ENCODE data around the gene NDUFB2. TPM values are rescaled to one million over a fixed set of nuclear protein-coding genes. Genes with fewer than 3 reads are reported as not detected.
"Not testable (repeated sequence)": the region's sequence is repeated elsewhere in the genome, so short reads cannot be mapped to it uniquely, and the experiment has no call there.

NDUFB2 gene
- polyA plus RNA-seq, 12 donors: 77.6 to 167 (median 144) TPM; not detected in 1

DNA sequence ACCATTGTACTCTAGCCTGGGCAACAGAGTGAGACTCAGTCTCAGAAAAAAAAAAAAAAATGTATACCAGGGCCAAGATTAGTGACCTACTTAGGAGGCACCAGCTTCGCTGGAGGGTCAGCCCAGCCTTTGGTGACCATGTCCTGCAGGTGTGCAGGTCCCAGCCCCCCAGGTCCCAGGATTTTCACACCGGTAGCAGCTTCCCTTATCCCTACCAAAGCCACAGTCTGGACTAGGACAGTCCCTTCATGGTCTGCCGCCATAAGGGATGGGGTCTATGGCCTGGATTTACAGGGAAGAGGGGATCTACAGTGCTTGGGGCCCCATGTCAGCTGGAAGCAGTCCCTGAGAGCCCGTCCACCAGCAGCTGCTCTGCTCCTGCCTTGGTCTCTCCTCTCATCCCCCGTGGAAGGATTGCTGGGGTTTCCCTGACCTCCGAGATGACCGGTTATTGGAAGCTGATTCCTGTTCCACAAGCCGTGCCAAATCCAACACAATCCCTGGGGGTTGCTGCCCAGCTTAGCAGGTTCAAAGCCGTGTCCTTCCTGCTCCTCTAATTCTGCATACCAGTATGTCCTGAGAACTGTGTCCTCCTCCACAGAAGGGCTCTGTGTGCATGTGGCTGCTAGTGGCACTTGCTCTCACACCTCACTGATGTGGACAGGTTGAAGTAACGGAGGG is 11.0 kb upstream of the NDUFB2 start:
- no peak for DNase-seq

DNA sequence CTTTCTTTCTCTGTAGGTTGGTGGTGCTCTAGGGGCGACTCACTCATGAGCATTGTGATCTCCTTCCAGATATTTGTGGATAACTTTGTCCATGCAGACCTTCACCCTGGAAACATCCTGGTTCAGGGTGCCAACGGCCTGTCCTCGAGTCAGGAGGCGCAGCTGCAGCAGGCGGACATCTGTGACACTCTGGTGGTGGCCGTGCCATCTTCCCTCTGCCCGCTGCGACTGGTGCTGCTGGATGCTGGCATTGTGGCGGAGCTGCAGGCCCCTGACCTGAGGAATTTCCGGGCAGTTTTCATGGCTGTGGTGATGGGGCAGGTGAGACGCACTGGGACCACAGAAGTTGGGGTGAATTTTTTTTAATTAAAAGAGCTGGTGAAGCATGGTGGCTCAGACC is 9.6 kb upstream of the NDUFB2 start:
- no peak for DNase-seq

- no peak for DNase-seq
These were observed 8.2 kb upstream of the NDUFB2 start for GRCh38 chr7:140688341-140688740.

- no peak for DNase-seq
These were observed 7.0 kb upstream of the NDUFB2 start for GRCh38 chr7:140689199-140690152.

- DNase-seq: no peak
These were observed 5.0 kb upstream of the NDUFB2 start for GRCh38 chr7:140691376-140692045.

DNA sequence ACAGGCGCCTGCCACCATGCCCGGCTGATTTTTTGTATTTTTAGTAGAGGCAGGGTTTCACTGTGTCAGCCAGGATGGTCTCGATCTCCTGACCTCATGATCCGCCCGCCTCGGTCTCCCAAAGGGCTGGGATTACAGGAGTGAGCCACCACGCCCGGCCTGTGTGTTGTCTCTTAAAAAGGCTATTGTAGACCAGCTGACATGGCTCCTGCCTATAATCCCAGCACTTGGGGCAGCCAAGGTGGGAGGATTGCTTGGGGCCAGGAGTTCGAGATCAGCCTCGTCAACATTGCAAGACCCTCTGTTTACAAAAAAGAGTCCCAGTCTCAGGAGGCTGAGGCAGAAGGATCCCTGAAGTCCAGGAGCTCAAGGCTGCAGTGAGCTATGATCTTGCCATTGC is 2.7 kb upstream of the NDUFB2 start:
- DNase-seq: not testable (repeated sequence)

- no peak for DNase-seq
These were observed 1.9 kb upstream of the NDUFB2 start for GRCh38 chr7:140694592-140694991.

DNA sequence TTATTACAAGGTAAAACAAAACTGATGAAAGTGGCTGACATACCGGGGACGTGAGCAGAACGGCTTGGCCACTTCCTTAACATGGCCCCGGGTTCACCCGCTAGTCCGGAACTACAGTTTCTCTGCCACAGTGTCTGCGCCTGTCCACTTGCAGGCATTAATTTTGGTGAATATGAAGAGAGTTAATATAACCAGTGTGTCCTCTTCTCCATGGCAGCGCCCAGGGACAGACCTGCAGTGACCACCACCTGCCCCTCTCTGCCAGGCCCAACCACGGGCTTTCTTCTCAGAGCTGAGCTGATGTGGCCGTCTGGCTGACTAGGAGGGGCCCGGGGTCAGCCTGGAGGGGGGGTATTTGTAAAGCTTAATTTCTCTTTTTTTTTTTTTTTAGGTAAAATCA is 1.1 kb upstream of the NDUFB2 start:
- no peak for DNase-seq

DNA sequence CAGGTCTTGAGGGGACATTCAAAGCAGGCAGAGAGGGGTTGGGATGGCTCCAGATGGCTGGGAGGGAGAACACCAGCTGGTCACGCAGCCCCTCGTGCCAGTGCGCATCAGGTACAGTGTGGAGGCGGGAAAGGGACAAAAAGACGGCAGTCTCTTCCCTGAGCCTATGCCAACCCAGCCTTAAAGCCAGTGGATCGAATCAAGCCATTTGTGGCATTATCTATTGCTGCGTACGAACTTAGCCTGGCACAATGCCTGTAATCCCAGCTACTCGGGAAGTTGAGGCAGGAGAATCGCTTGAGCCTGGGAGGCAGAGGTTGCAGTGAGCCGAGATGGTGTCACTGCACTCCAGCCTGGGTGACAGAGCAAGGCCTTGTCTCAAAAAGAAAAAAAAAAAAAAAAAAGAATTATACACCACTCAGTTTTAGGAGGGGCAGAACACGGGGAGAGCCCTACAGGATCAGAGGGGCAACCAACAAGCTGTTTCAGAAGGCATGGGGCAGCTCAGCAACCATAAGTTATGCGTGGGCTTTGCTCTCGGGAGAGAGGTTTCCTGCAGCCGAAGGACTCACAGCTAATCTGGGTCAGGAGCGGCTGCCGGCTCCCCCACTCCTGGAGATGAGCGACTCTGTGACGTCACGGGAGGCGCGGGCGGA is 356 bp upstream of the NDUFB2 start:
- DNase-seq: peak; percentile 95

- DNase-seq: no peak
These were observed 1.1 kb downstream of the NDUFB2 start for GRCh38 chr7:140697447-140698143.

DNA sequence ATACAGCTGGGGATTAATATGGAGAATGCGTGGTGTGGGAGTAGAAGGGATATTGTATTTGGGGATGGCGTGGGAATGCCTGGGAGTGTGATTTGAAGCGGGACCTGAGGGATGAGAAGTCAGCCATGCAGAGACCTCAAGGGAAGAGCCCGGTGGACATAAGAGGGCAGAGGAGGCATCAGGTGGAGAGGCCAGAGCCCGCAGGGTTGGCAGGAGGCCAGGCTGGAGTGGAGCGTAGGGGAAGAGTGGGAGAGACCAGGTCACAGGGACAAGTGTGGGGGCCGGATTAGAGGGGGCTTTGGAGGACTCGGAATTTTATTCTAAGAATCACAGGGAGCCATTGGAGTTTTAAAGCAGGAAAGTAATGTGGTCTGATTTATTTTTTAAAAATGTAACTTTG is 2.0 kb downstream of the NDUFB2 start:
- no peak for DNase-seq

- DNase-seq: no peak
These were observed 6.3 kb downstream of the NDUFB2 start for GRCh38 chr7:140702774-140703173.

DNA sequence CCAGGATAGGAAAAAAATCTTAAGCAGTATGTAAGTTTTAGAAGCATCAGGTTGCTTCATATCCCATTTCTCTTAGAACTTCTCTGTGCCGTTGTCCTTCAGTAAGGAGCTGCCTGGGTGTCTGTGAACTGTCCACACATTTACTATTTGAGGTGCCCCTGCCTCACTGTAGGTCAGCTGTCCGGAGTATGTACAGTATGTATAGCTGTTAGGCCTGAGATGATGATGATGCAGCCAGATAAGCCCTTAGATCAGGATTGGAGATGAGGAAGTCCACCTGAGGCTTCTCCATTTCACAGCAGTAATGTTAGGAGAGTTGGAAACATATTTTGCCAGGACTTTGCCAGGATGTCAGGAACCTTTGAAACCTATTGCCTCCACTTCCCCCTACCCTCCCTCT is 7.7 kb downstream of the NDUFB2 start:
- DNase-seq: no peak

GRCh38 chr7:140707132-140707531 is 10.6 kb downstream of the NDUFB2 start:
- DNase-seq: no peak

DNA sequence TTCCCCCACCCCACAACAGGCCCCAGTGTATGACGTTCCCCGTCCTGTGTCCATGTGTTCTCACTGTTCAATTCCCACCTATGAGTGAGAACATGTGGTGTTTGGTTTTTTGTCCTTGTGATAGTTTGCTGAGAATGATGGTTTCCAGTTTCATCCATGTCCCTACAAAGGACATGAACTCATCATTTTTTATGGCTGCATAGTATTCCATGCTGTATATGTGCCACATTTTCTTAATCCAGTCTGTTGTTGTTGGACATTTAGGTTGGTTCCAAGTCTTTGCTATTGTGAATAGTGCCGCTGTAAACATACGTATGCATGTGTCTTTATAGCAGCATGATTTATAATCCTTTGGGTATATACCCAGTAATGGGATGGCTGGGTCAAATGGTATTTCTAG is 12.3 kb downstream of the NDUFB2 start:
- not testable (repeated sequence) for DNase-seq

- DNase-seq: not testable (repeated sequence)
These were observed 15.9 kb downstream of the NDUFB2 start for GRCh38 chr7:140712392-140712791.

DNA sequence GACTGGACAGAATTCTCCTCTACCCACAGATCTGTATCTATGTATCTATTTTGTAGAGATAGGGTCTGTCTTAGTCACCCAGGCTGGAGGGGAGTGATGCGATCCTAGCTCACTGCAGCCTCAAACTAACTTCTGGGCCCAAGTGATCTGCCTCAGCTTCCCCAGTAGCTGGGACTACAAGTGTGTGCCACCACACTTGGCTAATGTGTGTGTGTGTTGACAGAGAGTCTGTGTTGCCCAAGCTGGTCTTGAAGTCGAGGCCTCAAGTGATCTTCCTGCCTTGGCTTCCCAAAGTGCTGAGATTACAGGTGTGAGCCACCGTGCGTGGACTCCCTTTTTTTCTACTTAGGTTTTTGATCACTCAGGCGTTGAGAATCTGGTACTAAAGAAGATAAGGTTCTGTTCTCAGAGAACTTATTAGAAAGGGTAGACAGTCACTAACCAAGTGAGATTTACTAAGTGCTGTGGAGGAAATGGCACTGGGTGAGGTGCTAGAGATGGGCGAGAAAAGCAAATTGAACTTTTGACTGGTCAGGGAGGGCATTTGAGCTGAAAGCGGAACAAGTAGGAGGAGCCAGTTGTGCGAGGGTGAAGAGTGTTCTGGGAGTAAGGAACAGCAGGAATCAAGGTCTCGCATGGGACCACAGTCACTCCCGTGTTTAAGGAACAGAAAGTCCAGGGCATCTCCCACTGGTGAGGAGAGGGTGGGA is 18.0 kb downstream of the NDUFB2 start:
- no peak for DNase-seq

DNA sequence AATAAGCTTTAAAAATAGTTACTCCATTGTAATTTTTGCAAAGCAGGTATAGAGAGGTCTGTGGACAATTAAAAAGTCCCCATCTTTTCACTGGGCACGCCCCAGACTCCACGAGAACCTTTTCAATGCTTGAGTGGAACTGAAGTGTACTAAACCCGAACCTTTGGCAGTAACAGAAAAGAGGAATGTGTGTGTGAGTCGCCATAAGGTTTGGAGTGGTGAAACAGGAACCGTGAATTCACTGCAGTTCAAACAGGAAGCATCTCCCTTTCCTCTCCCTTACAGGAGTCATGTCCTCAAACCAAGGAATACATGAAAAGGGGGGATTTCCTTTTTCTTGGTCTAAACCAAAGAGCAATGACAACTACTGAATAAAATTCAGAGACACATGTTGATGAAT is 23.2 kb downstream of the NDUFB2 start:
- DNase-seq: no peak

DNA sequence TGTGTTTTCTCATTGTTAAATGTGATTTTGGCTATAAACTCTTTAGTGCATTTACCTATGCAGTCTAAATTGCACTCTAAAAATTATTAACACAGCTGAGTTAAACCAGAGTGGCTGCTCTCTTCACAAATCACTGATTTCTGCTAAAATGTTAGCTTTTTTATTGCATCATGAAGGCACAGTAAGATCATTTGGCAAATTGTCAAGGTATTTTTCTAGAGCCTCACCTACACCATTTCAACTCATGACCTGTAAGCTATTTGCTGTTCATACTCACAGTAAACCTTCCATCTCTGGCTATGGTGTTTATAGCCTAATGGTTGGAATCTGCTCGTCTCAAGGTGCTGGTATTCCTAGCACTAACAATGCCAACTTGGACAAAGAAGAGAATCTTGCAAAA is 25.7 kb downstream of the NDUFB2 start:
- no peak for DNase-seq

DNA sequence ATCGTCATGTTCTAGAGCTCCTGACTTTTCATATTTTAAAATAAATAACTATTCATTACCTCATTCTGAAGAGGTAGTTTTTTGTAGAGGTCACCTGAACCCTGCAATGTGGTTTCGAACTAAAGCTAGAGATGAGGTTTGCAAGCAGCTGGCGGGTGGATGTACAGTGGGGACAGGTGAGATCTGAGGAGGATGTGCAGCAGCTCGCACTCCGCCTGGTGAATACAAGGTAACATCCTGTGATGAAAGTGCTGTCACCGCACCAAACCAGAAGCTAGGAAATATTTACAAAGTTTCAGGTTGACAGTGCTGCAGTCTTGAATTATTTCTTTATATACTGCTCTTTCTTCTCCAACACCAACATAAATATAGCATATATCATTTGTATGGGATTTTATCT is 26.5 kb downstream of the NDUFB2 start:
- DNase-seq: no peak

DNA sequence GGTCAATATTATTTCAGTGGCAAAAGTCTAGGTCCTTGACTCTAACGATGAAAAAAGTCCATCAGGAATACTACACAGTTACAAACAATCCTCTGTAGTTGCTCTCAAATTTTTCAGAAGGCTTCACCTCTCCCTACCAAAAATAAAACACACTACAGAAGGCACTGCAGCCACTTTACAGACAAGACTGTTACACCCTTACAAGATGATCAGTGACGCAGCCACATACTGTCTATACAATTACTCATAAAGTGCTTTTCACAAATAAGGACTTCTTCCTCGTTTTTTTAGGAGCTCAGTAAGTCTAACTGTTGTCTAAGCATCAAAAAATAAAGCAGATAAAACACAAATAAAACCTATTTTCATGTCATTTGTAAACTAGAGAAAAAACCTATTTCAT is 27.1 kb downstream of the NDUFB2 start:
- DNase-seq: no peak
